Loucy (cell line): ENCODE results near the gene TNFAIP8.

Experiments used
- H2AFZ ChIP-seq: fragments of 200-600 bp; sonication (generic); 2 replicates; pipeline ENCODE4 v1.6.0; 2016; ENCODE audit warnings: antibody characterized with exemption, mild to moderate bottlenecking, low read length, moderate library complexity
- H3F3A ChIP-seq: fragments of 200-600 bp; 2 replicates; pipeline ENCODE4 v1.6.0; 2016; ENCODE audit warnings: antibody characterized with exemption, low read depth, mild to moderate bottlenecking
- H3K27me3 ChIP-seq: fragments of 200-600 bp; sonication (generic); 2 replicates; pipeline ENCODE4 v1.6.1; 2014; ENCODE audit warnings: low read length, mild to moderate bottlenecking; ENCODE audit not compliant: insufficient read depth, poor library complexity, severe bottlenecking
- H3K36me3 ChIP-seq: fragments of 200-600 bp; sonication (generic); 2 replicates; pipeline ENCODE4 v1.6.1; 2016; ENCODE audit warnings: low read length; ENCODE audit not compliant: insufficient read depth
- H3K4me1 ChIP-seq: fragments of 200-600 bp; sonication (generic); 2 replicates; pipeline ENCODE4 v1.5.1; 2014; ENCODE audit warnings: low read length, mild to moderate bottlenecking; ENCODE audit not compliant: insufficient read depth, poor library complexity, severe bottlenecking
- H3K4me2 ChIP-seq: fragments of 200-600 bp; sonication (generic); 2 replicates; pipeline ENCODE4 v1.6.0; 2014; ENCODE audit warnings: antibody characterized with exemption, low read length, low read depth, mild to moderate bottlenecking; ENCODE audit not compliant: poor library complexity, severe bottlenecking
- H3K4me3 ChIP-seq: fragments of 200-600 bp; sonication (generic); 2 replicates; pipeline ENCODE4 v1.5.1; 2014; ENCODE audit warnings: low read length, mild to moderate bottlenecking, mixed read lengths; ENCODE audit not compliant: poor library complexity, severe bottlenecking
- H3K79me2 ChIP-seq: fragments of 200-600 bp; sonication (generic); 2 replicates; pipeline ENCODE4 v1.6.1; 2014; ENCODE audit warnings: low read length; ENCODE audit not compliant: insufficient read depth
- H3K9ac ChIP-seq: fragments of 200-600 bp; sonication (generic); 2 replicates; pipeline ENCODE4 v1.6.0; 2014; ENCODE audit warnings: mild to moderate bottlenecking, low read depth, low read length, moderate library complexity; ENCODE audit not compliant: poor library complexity, severe bottlenecking
- H3K9me2 ChIP-seq: fragments of 200-600 bp; sonication (generic); replicated peaks from 2 replicates; pipeline ENCODE4 v1.6.1; 2016; ENCODE audit warnings: low read depth, low read length, mixed read lengths
- H3K9me3 ChIP-seq: fragments of 200-600 bp; sonication (generic); 2 replicates; pipeline ENCODE4 v1.6.1; 2014; ENCODE audit warnings: mild to moderate bottlenecking, antibody characterized with exemption, low read length, low read depth; ENCODE audit not compliant: insufficient read depth
- H4K20me1 ChIP-seq: fragments of 200-600 bp; sonication (generic); 2 replicates; pipeline ENCODE4 v1.6.0; 2014; ENCODE audit warnings: antibody characterized with exemption, low read length, mild to moderate bottlenecking; ENCODE audit not compliant: insufficient read depth, poor library complexity, severe bottlenecking
- CTCF ChIP-seq: fragments of 200-600 bp; sonication (generic); conservative IDR thresholded peaks from 2 replicates; pipeline ENCODE4 v1.5.1; 2014; ENCODE audit warnings: mild to moderate bottlenecking, antibody characterized with exemption, low read length
- EZH2phosphoT487 ChIP-seq: fragments of 200-600 bp; IDR thresholded peaks from 2 replicates; pipeline ENCODE4 v1.6.1; 2018; ENCODE audit warnings: antibody characterized with exemption, mild to moderate bottlenecking, moderate library complexity, borderline replicate concordance

TNFAIP8 gene

GRCh38 chr5:119339344-119339743, 16.5 kb upstream of the TNFAIP8 start:
- Histone ChIP-seq H3K9ac (no peak overlapping the region), H3K4me2 (peak overlapping the region; percentile 20)

GRCh38 chr5:119339965-119340364, 15.9 kb upstream of the TNFAIP8 start:
- Histone ChIP-seq H3K9me2 (no peaks in the 10 kb centered on the region), H3F3A (no peaks in the 10 kb centered on the region), H3K27me3 (no peaks in the 10 kb centered on the region), H3K79me2 (peaks cover 93% of the 10 kb centered on the region), H3K4me2 (peak overlapping the region; percentile 20), H3K36me3 (no peaks in the 10 kb centered on the region), H3K4me1 (peaks cover 38% of the 10 kb centered on the region), H4K20me1 (peaks cover 20% of the 10 kb centered on the region), H3K4me3 (no peak overlapping the region), H3K9ac (no peak overlapping the region), H3K9me3 (no peaks in the 10 kb centered on the region), H2AFZ (no peak overlapping the region)
- no peak for TF ChIP-seq EZH2phosphoT487
- no peak for TF ChIP-seq CTCF

More at GRCh38 chr5:119339344-119339743, 16.5 kb upstream of the TNFAIP8 start:
- Histone ChIP-seq H3K79me2 (peaks cover 96% of the 10 kb centered on the region), H3K27me3 (no peaks in the 10 kb centered on the region), H3K4me1 (peaks cover 38% of the 10 kb centered on the region), H4K20me1 (peaks cover 17% of the 10 kb centered on the region), H3K36me3 (no peaks in the 10 kb centered on the region), H3K4me3 (no peak overlapping the region), H2AFZ (no peak overlapping the region), H3F3A (no peaks in the 10 kb centered on the region), H3K9me3 (no peaks in the 10 kb centered on the region), H3K9me2 (no peaks in the 10 kb centered on the region)
- TF ChIP-seq EZH2phosphoT487 (no peak), CTCF (no peak)

GRCh38 chr5:119340597-119341218, 15.1 kb upstream of the TNFAIP8 start:
- Histone ChIP-seq H3K9ac (no peak overlapping the region), H2AFZ (no peak overlapping the region), H3K4me3 (no peak overlapping the region), H3K36me3 (no peaks in the 10 kb centered on the region), H3K9me3 (no peaks in the 10 kb centered on the region), H3F3A (no peaks in the 10 kb centered on the region), H3K4me1 (peaks cover 38% of the 10 kb centered on the region), H3K9me2 (no peaks in the 10 kb centered on the region), H3K4me2 (no peak overlapping the region), H3K79me2 (peaks cover 91% of the 10 kb centered on the region), H3K27me3 (no peaks in the 10 kb centered on the region), H4K20me1 (peaks cover 20% of the 10 kb centered on the region)
- TF ChIP-seq CTCF: no peak
